HFF-Myc (cell line): ENCODE results near the gene SFMBT2.

Source experiments
- DNase-seq: peaks from one replicate; pipeline ENCODE4 v3.0.0-alpha.2; 2011; ENCODE audit warnings: low read depth; ENCODE audit errors: extremely low read depth
- H3K4me3 ChIP-seq: replicated peaks from 2 replicates; pipeline ENCODE4 v1.5.1; 2011; ENCODE audit warnings: low read depth, mild to moderate bottlenecking, control low read depth, low read length
- TF ChIP-seq, protein P1 (sequence below): IDR thresholded peaks from 2 replicates; pipeline ENCODE4 v1.5.1; 2012; ENCODE audit warnings: mild to moderate bottlenecking, low read depth, low read length, control low read depth; ENCODE audit errors: missing control alignments

Gene SFMBT2

DNA sequence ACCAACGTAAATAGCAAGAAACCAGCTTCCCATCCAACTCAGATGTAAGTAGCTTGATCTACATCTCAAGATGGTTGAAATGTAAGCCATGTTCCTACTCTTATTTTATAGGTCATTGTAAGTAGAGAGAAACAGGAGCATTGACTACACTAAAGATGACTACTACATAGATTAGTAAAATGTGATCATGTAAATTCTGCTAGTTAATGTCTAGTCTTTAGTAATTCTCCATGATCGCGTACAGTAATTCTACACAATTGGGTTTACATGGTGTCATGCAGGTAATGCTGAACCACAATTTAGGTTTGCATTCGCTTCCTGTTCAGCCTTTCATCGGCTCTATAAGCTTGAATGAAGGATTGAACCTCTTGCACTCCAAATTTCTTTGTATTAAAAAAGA is 14.9 kb upstream of the SFMBT2 start:
- no peak overlapping the region for H3K4me3 ChIP-seq
- TF ChIP-seq, protein P1, sequence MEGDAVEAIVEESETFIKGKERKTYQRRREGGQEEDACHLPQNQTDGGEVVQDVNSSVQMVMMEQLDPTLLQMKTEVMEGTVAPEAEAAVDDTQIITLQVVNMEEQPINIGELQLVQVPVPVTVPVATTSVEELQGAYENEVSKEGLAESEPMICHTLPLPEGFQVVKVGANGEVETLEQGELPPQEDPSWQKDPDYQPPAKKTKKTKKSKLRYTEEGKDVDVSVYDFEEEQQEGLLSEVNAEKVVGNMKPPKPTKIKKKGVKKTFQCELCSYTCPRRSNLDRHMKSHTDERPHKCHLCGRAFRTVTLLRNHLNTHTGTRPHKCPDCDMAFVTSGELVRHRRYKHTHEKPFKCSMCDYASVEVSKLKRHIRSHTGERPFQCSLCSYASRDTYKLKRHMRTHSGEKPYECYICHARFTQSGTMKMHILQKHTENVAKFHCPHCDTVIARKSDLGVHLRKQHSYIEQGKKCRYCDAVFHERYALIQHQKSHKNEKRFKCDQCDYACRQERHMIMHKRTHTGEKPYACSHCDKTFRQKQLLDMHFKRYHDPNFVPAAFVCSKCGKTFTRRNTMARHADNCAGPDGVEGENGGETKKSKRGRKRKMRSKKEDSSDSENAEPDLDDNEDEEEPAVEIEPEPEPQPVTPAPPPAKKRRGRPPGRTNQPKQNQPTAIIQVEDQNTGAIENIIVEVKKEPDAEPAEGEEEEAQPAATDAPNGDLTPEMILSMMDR: no peak
- DNase-seq: no peak

DNA sequence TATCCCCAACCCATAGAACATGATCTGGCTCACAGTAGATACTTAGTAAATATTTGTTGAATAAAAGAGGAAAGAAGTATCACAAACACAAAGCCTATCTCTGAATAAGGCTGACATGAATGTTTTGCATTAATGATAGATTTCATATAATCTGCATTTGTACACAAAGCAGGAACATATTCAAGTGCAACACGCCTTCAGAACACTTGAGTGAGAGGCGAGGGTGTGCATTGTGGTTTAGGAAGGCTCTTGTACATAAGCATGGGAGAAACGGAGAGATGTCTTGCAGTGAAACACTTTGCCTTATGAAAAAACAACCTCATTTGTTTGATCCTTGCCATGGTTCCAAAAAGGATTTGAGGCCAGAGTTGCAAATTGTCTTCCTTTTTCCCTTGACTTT is 14.1 kb upstream of the SFMBT2 start:
- TF ChIP-seq, protein P1: no peak
- no peak for DNase-seq
- H3K4me3 ChIP-seq: no peak overlapping the region

DNA sequence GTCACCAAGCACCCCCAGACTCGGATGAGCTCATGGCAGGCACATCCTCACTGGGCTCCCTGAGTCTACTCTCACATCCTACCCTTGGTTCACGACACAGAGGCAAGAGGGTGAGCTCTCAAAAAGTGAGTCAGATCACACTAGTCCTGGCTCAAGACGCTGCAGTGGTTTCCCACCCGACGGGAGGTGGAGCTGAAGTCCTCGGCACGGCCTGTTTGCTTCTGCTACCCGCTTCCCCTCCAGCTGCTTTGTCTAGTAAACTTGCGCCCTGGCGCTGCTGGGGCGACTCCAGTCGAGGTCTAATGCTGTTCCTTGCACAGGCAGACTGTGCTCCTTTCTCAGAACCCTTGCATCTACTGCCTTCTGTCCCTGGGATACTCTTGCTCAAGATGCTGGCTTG is 13.5 kb upstream of the SFMBT2 start:
- no peak for DNase-seq
- H3K4me3 ChIP-seq: no peak overlapping the region
- TF ChIP-seq, protein P1: no peak

DNA sequence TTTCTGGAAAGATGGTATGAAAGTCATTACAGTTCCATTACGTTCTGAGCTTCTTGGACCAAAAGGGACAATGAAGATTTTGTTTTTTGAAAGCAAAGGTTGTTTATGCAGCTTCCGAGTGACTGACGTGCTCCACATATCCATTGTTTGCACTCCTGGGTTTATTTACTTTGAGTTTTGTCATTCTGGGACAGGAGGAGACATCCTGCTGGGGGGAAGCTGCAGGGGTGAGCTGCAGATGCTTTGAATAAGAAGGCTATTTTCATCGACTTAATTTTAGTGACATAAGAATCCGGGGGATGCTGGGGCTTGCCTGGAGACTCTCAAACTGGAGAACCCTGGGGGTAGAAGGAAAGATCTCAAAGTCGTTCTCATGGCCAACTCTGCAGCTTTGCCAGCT is 12.7 kb upstream of the SFMBT2 start:
- no peak for DNase-seq
- TF ChIP-seq, protein P1: no peak
- H3K4me3 ChIP-seq: no peak overlapping the region

DNA sequence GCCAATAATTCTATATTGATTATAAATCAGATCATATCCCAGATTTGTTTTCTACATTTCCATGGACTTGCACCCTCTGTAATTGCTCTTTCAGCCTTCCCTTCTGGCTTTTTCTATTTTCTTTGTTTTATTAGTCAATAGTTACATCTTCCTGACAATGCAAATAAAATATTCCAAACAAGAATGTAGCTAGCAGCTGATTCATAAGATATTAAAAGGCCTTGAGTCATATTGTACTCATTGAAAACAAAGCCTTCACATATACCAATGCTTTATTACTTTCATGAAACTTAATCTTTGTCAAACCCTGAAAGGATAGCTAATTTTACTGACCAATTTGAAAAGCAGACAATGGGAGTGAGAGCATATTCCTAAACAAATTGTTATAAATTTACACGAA is 10.7 kb upstream of the SFMBT2 start:
- no peak overlapping the region for H3K4me3 ChIP-seq
- TF ChIP-seq, protein P1: no peak
- no peak for DNase-seq

DNA sequence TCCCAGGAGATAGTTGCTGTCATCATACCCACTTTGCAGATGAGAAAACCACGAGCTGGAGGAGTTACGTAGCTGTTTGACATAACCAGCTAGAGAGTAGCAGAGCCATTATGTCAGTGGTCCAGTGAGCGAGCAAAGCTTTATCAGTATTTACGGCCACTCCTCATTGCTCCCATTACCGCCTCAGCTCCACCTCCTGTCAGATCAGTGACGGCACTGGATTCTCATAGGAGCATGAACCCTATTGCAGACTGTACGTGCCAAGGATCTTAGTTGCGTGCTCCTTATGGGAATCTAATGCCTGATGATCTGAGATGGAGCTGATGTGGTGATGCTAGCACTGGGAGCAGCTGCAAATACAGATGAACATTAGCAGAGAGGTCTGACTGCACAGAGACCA is 9.2 kb upstream of the SFMBT2 start:
- no peak overlapping the region for H3K4me3 ChIP-seq
- TF ChIP-seq, protein P1: no peak
- no peak for DNase-seq

DNA sequence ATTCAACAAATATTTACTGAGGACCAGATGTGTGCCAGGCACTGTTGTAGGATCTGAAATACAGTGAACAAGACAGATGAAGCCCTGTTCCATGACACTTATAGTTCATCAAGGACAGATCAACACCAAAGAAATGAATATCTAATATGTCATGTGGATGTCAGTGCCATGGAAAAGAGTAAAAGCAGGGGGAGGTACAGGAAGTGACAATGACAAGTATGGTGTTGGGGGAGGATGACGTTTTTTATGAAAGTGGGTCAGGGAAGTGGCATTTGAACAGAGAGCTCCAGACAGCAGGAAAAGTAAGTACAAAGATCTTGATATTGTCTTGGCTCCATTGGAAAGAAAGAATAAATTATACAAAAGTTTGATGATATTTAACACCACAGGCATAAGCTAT is 7.0 kb upstream of the SFMBT2 start:
- TF ChIP-seq, protein P1: no peak
- DNase-seq: no peak
- no peak overlapping the region for H3K4me3 ChIP-seq
